ENCODE results near the gene MORC3. TPM values are rescaled to one million over a fixed set of nuclear protein-coding genes. Genes with fewer than 3 reads are reported as not detected.
"Not testable (repeated sequence)": the region's sequence is repeated elsewhere in the genome, so short reads cannot be mapped to it uniquely, and the experiment has no call there.

Gene MORC3
- polyA plus RNA-seq, 1 donor (not counting 4 experiments of a cell fraction or from before 2014, with no cell fraction given), result 38.1 TPM

DNA sequence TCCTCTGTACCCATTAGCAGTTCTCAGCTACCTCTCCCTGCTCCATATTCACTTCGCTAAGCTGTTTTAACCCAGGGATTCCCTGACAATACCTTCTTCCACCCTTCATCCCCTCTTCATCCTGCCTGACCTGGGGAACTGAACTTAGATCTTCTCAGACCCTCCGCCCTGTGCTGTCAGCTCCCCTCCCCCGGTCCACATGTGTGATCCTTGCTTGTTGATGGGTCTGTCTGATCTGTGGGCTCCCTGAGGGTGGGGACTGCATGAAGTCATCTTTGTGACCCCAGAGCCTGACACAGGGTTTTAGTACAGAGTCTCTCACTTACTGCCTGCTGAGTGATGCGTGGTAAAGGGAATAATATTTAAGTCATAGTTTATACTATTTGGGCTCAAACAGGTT is 77.0 kb downstream of the MORC3 start:
- no peak overlapping the region for H3K9ac ChIP-seq (ENCODE audit: control insufficient read depth, extremely low read depth, insufficient read depth, low read length)
- no peak for DNase-seq (ENCODE audit: low read depth, low spot score)
- no peak overlapping the region for H3K27ac ChIP-seq (ENCODE audit: control insufficient read depth, insufficient read depth, low read length)
- no peaks in the 10 kb centered on the region for H4K20me1 ChIP-seq (ENCODE audit: control insufficient read depth, extremely low read depth, insufficient read depth, low read length)
- TF ChIP-seq EZH2 (IDR thresholded peaks at IDR 0.05; ENCODE audit: low read length) (no peak), CTCF (optimal IDR thresholded peaks at IDR 0.05 in 1 of 3, IDR thresholded peaks at IDR 0.05 in 1 of 3, conservative IDR thresholded peaks at IDR 0.05 in 1 of 3; ENCODE audit: extremely low read depth in 1 of 3, insufficient read depth in 2 of 3, low read length in 3 of 3) (no peak)
- no peaks in the 10 kb centered on the region for H3K4me1 ChIP-seq (ENCODE audit: control insufficient read depth, extremely low read depth, insufficient read depth, low read length)
- dilution Hi-C loops (cut with MboI; ENCODE audit: extremely low pct_ligation_motif_present, low sequenced_read_pairs), result no loop called here
- no peaks in the 10 kb centered on the region for H3K9me3 ChIP-seq (ENCODE audit: control insufficient read depth, low read depth, low read length)
- no peak overlapping the region for H3K4me3 ChIP-seq (ENCODE audit: control insufficient read depth in 2 of 3, extremely low read depth in 1 of 3, insufficient read depth in 2 of 3, low read depth in 1 of 3, low read length in 3 of 3)
- H2AFZ ChIP-seq (ENCODE audit: control insufficient read depth, low read length), result no peak overlapping the region
- no peak for FAIRE-seq
- no peaks in the 10 kb centered on the region for H3K9me1 ChIP-seq (ENCODE audit: control insufficient read depth, extremely low read depth, insufficient read depth, low read length)
- H3K36me3 ChIP-seq (ENCODE audit: control insufficient read depth in 2 of 2, extremely low read depth in 1 of 2, insufficient read depth in 2 of 2, low read length in 2 of 2), result peaks cover 0 to 10% of the 10 kb centered on the region in 2 experiments
- H3K79me2 ChIP-seq (ENCODE audit: control insufficient read depth, insufficient read depth, low read length), result no peaks in the 10 kb centered on the region
- no peaks in the 10 kb centered on the region for H3K27me3 ChIP-seq (ENCODE audit: control insufficient read depth, extremely low read depth, insufficient read depth, low read length)
- H3K4me2 ChIP-seq (ENCODE audit: control insufficient read depth, extremely low read depth, insufficient read depth, low read depth, low read length), result no peak overlapping the region

GRCh38 chr21:36397606-36398005 is 77.6 kb downstream of the MORC3 start:
- H3K27ac ChIP-seq (ENCODE audit: control insufficient read depth, insufficient read depth, low read length), result no peak overlapping the region
- DNase-seq (ENCODE audit: low read depth, low spot score) (no peak), FAIRE-seq (no peak)
- no peak for TF ChIP-seq CTCF (optimal IDR thresholded peaks at IDR 0.05 in 1 of 3, IDR thresholded peaks at IDR 0.05 in 1 of 3, conservative IDR thresholded peaks at IDR 0.05 in 1 of 3; ENCODE audit: extremely low read depth in 1 of 3, insufficient read depth in 2 of 3, low read length in 3 of 3)
- TF ChIP-seq EZH2 (IDR thresholded peaks at IDR 0.05; ENCODE audit: low read length), result no peak
- H4K20me1 ChIP-seq (ENCODE audit: control insufficient read depth, extremely low read depth, insufficient read depth, low read length), result no peaks in the 10 kb centered on the region
- no peaks in the 10 kb centered on the region for H3K9me3 ChIP-seq (ENCODE audit: control insufficient read depth, low read depth, low read length)
- H3K4me2 ChIP-seq (ENCODE audit: control insufficient read depth, extremely low read depth, insufficient read depth, low read depth, low read length), result no peak overlapping the region
- no peaks in the 10 kb centered on the region for H3K9me1 ChIP-seq (ENCODE audit: control insufficient read depth, extremely low read depth, insufficient read depth, low read length)
- H3K27me3 ChIP-seq (ENCODE audit: control insufficient read depth, extremely low read depth, insufficient read depth, low read length), result no peaks in the 10 kb centered on the region
- no peaks in the 10 kb centered on the region for H3K4me1 ChIP-seq (ENCODE audit: control insufficient read depth, extremely low read depth, insufficient read depth, low read length)
- no peak overlapping the region for H3K9ac ChIP-seq (ENCODE audit: control insufficient read depth, extremely low read depth, insufficient read depth, low read length)
- H3K79me2 ChIP-seq (ENCODE audit: control insufficient read depth, insufficient read depth, low read length), result no peaks in the 10 kb centered on the region
- dilution Hi-C loops (cut with MboI; ENCODE audit: extremely low pct_ligation_motif_present, low sequenced_read_pairs), result no loop called here
- peaks cover 0 to 10% of the 10 kb centered on the region in 2 experiments for H3K36me3 ChIP-seq (ENCODE audit: control insufficient read depth in 2 of 2, extremely low read depth in 1 of 2, insufficient read depth in 2 of 2, low read length in 2 of 2)
- no peak overlapping the region for H2AFZ ChIP-seq (ENCODE audit: control insufficient read depth, low read length)
- H3K4me3 ChIP-seq (ENCODE audit: control insufficient read depth in 2 of 3, extremely low read depth in 1 of 3, insufficient read depth in 2 of 3, low read depth in 1 of 3, low read length in 3 of 3), result no peak overlapping the region

- H4K20me1 ChIP-seq (ENCODE audit: control insufficient read depth, extremely low read depth, insufficient read depth, low read length); H3K4me1 ChIP-seq (ENCODE audit: control insufficient read depth, extremely low read depth, insufficient read depth, low read length); H2AFZ ChIP-seq (ENCODE audit: control insufficient read depth, low read length); DNase-seq (ENCODE audit: low read depth, low spot score); H3K79me2 ChIP-seq (ENCODE audit: control insufficient read depth, insufficient read depth, low read length); FAIRE-seq; dilution Hi-C loops (cut with MboI; ENCODE audit: extremely low pct_ligation_motif_present, low sequenced_read_pairs); H3K9me1 ChIP-seq (ENCODE audit: control insufficient read depth, extremely low read depth, insufficient read depth, low read length); H3K9me3 ChIP-seq (ENCODE audit: control insufficient read depth, low read depth, low read length); H3K27ac ChIP-seq (ENCODE audit: control insufficient read depth, insufficient read depth, low read length); H3K4me2 ChIP-seq (ENCODE audit: control insufficient read depth, extremely low read depth, insufficient read depth, low read depth, low read length); H3K4me3 ChIP-seq (ENCODE audit: control insufficient read depth in 2 of 3, extremely low read depth in 1 of 3, insufficient read depth in 2 of 3, low read depth in 1 of 3, low read length in 3 of 3); H3K9ac ChIP-seq (ENCODE audit: control insufficient read depth, extremely low read depth, insufficient read depth, low read length); H3K27me3 ChIP-seq (ENCODE audit: control insufficient read depth, extremely low read depth, insufficient read depth, low read length): not testable (repeated sequence)
- peaks cover 3 to 14% of the 10 kb centered on the region in 2 experiments for H3K36me3 ChIP-seq (ENCODE audit: control insufficient read depth in 2 of 2, extremely low read depth in 1 of 2, insufficient read depth in 2 of 2, low read length in 2 of 2)
Observed at GRCh38 chr21:36399736-36400135, 79.7 kb downstream of the MORC3 start.

All from keratinocyte (primary cell).